ENCODE data around the gene PLCB1. TPM values are rescaled to one million over a fixed set of nuclear protein-coding genes. Genes with fewer than 3 reads are reported as not detected.

Gene PLCB1
- total and polyA plus RNA-seq, 10 of the 15 experiments (the other 5 are each of a cell fraction or from before 2014, with no cell fraction given), result 0.05 to 5.3 (median 0.17) TPM; not detected in 1

GRCh38 chr20:8356806-8357205 lies 224.7 kb downstream of the PLCB1 start:
- Histone ChIP-seq H2AFZ (ENCODE audit: control insufficient read depth, low read depth, low read length) (no peak overlapping the region), H3K9ac (ENCODE audit: control insufficient read depth, insufficient read depth, low read length) (no peak overlapping the region), H3K4me1 (ENCODE audit: control insufficient read depth, insufficient read depth, low read length) (no peaks in the 10 kb centered on the region; the same call in 1 of the 2 replicates), H3K27me3 (replicated peaks in 1 of 2; ENCODE audit: control insufficient read depth in 2 of 2, insufficient read depth in 2 of 2, low read length in 1 of 2) (no peaks in the 10 kb centered on the region), H3K36me3 (ENCODE audit: control insufficient read depth in 2 of 2, insufficient read depth in 2 of 2, low read length in 1 of 2) (no peaks in the 10 kb centered on the region), H3K27ac (ENCODE audit: control insufficient read depth, insufficient read depth) (no peak overlapping the region), H3K9me3 (replicated peaks; ENCODE audit: control insufficient read depth, insufficient read depth, low read length) (no peaks in the 10 kb centered on the region), H3K4me3 (no peak overlapping the region), H3K79me2 (ENCODE audit: control insufficient read depth, insufficient read depth, low read length) (no peaks in the 10 kb centered on the region), H3K4me2 (ENCODE audit: control insufficient read depth, insufficient read depth) (no peak overlapping the region), H4K20me1 (ENCODE audit: control insufficient read depth, insufficient read depth) (no peaks in the 10 kb centered on the region)
- RAD21 ChIA-PET (ENCODE audit: unreplicated experiment), result no interaction called here
- CTCF ChIA-PET, result no interaction called here
- intact Hi-C loops (cut with micrococcal nuclease; ENCODE audit: unreplicated experiment), result no loop called here
- POLR2A ChIA-PET, result no interaction called here
- TF ChIP-seq TCF12 (IDR thresholded peaks at IDR 0.05; ENCODE audit: low read depth, low read length) (no peak), ELK1 (IDR thresholded peaks at IDR 0.05; ENCODE audit: low read depth, low read length) (no peak), RUNX3 (IDR thresholded peaks at IDR 0.05; ENCODE audit: low read length) (no peak), RCOR1 (conservative IDR thresholded peaks at IDR 0.05; ENCODE audit: low read depth, low read length) (no peak), CTCF (IDR thresholded peaks at IDR 0.05 in 2 of 3, conservative IDR thresholded peaks at IDR 0.05 in 1 of 3; ENCODE audit: control insufficient read depth in 2 of 3, extremely low read depth in 1 of 3, insufficient read depth in 1 of 3, low read depth in 3 of 3, low read length in 3 of 3) (no peak), MLLT1 (IDR thresholded peaks at IDR 0.05) (no peak), RAD21 (IDR thresholded peaks at IDR 0.05; ENCODE audit: insufficient read depth, low read depth, low read length) (no peak), ZNF592 (IDR thresholded peaks at IDR 0.05) (no peak), BACH1 (IDR thresholded peaks at IDR 0.05; ENCODE audit: borderline replicate concordance) (no peak), MAX (IDR thresholded peaks at IDR 0.05; ENCODE audit: low read depth, low read length) (no peak), YY1 (IDR thresholded peaks at IDR 0.05; ENCODE audit: low read depth, low read length) (no peak), CHD4 (IDR thresholded peaks at IDR 0.05) (no peak)
- BruUV-seq (replicated peaks), result no TSS peak
- no peak for FAIRE-seq
- DNase-seq (ENCODE audit: low read depth, low spot score), result no peak
- no peak for ATAC-seq
- SMC1A ChIA-PET (ENCODE audit: uncharacterized antibody, unreplicated experiment), result no interaction called here
- in situ Hi-C loops (cut with MboI), result no loop called here
- 0% methylated on average over 2 of the region's 2 CpGs for WGBS (ENCODE audit: insufficient coverage, insufficient replicate concordance, low lambda C conversion rate, missing lambda C conversion rate)
